H1 (cell line): Measurements from ENCODE around the gene RADIL.

Experiments
- CHD7 ChIP-seq: fragments of 300-600 bp; sonication (generic); IDR thresholded peaks from 2 replicates; pipeline ENCODE4 v1.7.1; 2012; ENCODE audit warnings: low read length, moderate library complexity, mild to moderate bottlenecking, inconsistent platforms; ENCODE audit not compliant: insufficient replicate concordance
- CTCF ChIP-seq, 3 experiments: IDR thresholded peaks; 1 replicate in 2 of 3; 2 replicates in 1 of 3; pipeline versions ENCODE4 v1.5.1 to v1.6.1; 2011; ENCODE audit warnings: low read length in 3 of 3, mild to moderate bottlenecking in 3 of 3, inconsistent platforms in 2 of 3, low read depth in 1 of 3, moderate library complexity in 1 of 3; ENCODE audit not compliant: insufficient read depth in 1 of 3; ENCODE audit errors: control extremely low read depth in 1 of 3
- EP300 ChIP-seq, 2 experiments: IDR thresholded peaks; 1 replicate in 1 of 2; 2 replicates in 1 of 2; pipeline ENCODE4 v1.6.1; 2011 to 2012; ENCODE audit warnings: low read depth in 2 of 2, low read length in 2 of 2, mild to moderate bottlenecking in 2 of 2, borderline replicate concordance in 1 of 2, inconsistent platforms in 1 of 2, moderate library complexity in 1 of 2
- MAX ChIP-seq: IDR thresholded peaks from 2 replicates; pipeline ENCODE4 v1.6.1; 2012; ENCODE audit warnings: inconsistent platforms
- NANOG ChIP-seq: IDR thresholded peaks from 2 replicates; pipeline ENCODE4 v1.6.1; 2011; ENCODE audit warnings: low read length, low read depth, mild to moderate bottlenecking, inconsistent platforms; ENCODE audit not compliant: insufficient read depth, poor library complexity, severe bottlenecking
- NRF1 ChIP-seq: IDR thresholded peaks from 2 replicates; pipeline ENCODE4 v1.6.1; 2011; ENCODE audit warnings: mild to moderate bottlenecking, low read depth, low read length, improper control_type of control experiment
- RFX5 ChIP-seq: IDR thresholded peaks from 2 replicates; pipeline ENCODE4 v1.6.1; 2011; ENCODE audit warnings: low read depth, low read length, improper control_type of control experiment, borderline replicate concordance
- TCF12 ChIP-seq: IDR thresholded peaks from 2 replicates; pipeline ENCODE4 v1.6.1; 2011; ENCODE audit warnings: low read depth, mild to moderate bottlenecking, low read length
- USF2 ChIP-seq: IDR thresholded peaks from 2 replicates; pipeline ENCODE4 v1.6.1; 2011; ENCODE audit warnings: low read length, improper control_type of control experiment

- no peak for TF ChIP-seq EP300 (IDR thresholded peaks at IDR 0.05; ENCODE audit: borderline replicate concordance in 1 of 2, low read depth in 2 of 2, low read length in 2 of 2)
- TF ChIP-seq CTCF (IDR thresholded peaks at IDR 0.05; ENCODE audit: control extremely low read depth in 1 of 3, insufficient read depth in 1 of 3, low read depth in 1 of 3, low read length in 3 of 3): no peak
- TF ChIP-seq RFX5: no peak
- TF ChIP-seq TCF12: no peak
- TF ChIP-seq USF2: no peak
- no peak for TF ChIP-seq NANOG
- TF ChIP-seq NRF1: no peak
- no peak for TF ChIP-seq MAX
- TF ChIP-seq CHD7: no peak
Measured at GRCh38 chr7:4758111-4758510, 125.4 kb downstream of the RADIL start.
